Upper lobe of left lung (tissue), 6 donors: Measurements from ENCODE around the gene PARVB. TPM values are rescaled to one million over a fixed set of nuclear protein-coding genes. Genes with fewer than 3 reads are reported as not detected.

Experiments
- ATAC-seq, 2 donors: fragments of 200-7000 bp; cut with Tn5 transposase; one replicate each; pipeline ENCODE4 v1.9.1; 2022; ENCODE audit warnings: mild to moderate bottlenecking in 2 of 2, moderate library complexity in 2 of 2; ENCODE audit not compliant: low FRiP score in 2 of 2
- DNase-seq, 2 donors: peaks; one replicate each; pipeline ENCODE4 v3.0.0-alpha.2; 2019 to 2020
- H3K27ac ChIP-seq, 4 donors: fragments of 200-600 bp; sonication (generic); one replicate each; pipeline ENCODE4 v1.5.1; 2016 to 2019
- H3K27me3 ChIP-seq, 4 donors: fragments of 200-600 bp; sonication (generic); one replicate each; pipeline ENCODE4 v1.5.1; 2017 to 2019
- H3K36me3 ChIP-seq, 4 donors: fragments of 200-600 bp; sonication (generic); one replicate each; pipeline ENCODE4 v1.5.1; 2016 to 2019
- H3K4me1 ChIP-seq, 4 donors: fragments of 200-600 bp; sonication (generic); one replicate each; pipeline ENCODE4 v1.5.1; 2018 to 2019
- H3K4me3 ChIP-seq, 4 donors: fragments of 200-600 bp; sonication (generic); one replicate each; pipeline ENCODE4 v1.5.1; 2017 to 2019; ENCODE audit warnings: mild to moderate bottlenecking in 2 of 4, moderate library complexity in 1 of 4
- H3K9me3 ChIP-seq, 4 donors: fragments of 200-600 bp; sonication (generic); one replicate each; pipeline ENCODE4 v1.5.1; 2018 to 2019
- CTCF ChIP-seq, 6 experiments: fragments of 450-650 bp in 4 of 6; fragments of 200-600 bp in 2 of 6; sonication (generic) in 2 of 6; IDR thresholded peaks; one replicate each; pipeline ENCODE4 v1.5.1; 2016 to 2019; ENCODE audit warnings: antibody characterized with exemption in 6 of 6
- EP300 ChIP-seq, 4 donors: sonication (generic); formaldehyde crosslinking; IDR thresholded peaks; one replicate each; pipeline ENCODE4 v1.5.1; 2017; ENCODE audit warnings: antibody characterized with exemption in 4 of 4, control low read depth in 2 of 4
- POLR2A ChIP-seq, 4 donors: fragments of 450-650 bp; IDR thresholded peaks; one replicate each; pipeline ENCODE4 v1.5.1; 2016 to 2017; ENCODE audit warnings: antibody characterized with exemption in 4 of 4, mild to moderate bottlenecking in 2 of 4
- POLR2AphosphoS5 ChIP-seq, 2 donors: sonication (generic); formaldehyde crosslinking; IDR thresholded peaks; one replicate each; pipeline ENCODE4 v1.5.1; 2017; ENCODE audit warnings: antibody characterized with exemption in 2 of 2
- WGBS, 2 donors: methylation state at CpG; one replicate each; pipeline ENCODE4 v1.1.5; 2017 to 2018; 5-methylcytosine and 5-hydroxymethylcytosine counted together
- total RNA-seq, 6 donors: library from RNA; depleted of rRNA in 4 of 6; stranded (reverse); fragments of >200 nt in 4 of 6; gene quantifications; one replicate each; pipeline versions ENCODE4 v1.1.0 to v1.2.1, GENCODE V29; 2016 to 2021
- donor health status: DM: no; HTN: no; CAD: no; lungs with moderate emphysema.
- donor health status: DM: no; HTN: yes; CAD: no; lungs with severe emphysema.

The PARVB gene
- total RNA-seq, 6 donors from 2014 or later = 14.5 to 56.1 (median 37.0) TPM

GRCh38 chr22:44186121-44186510 lies 162.0 kb downstream of the PARVB start:
- Histone ChIP-seq H3K9me3 (no peaks in the 10 kb centered on the region), H3K27ac (no peak overlapping the region), H3K4me3 (no peak overlapping the region), H3K4me1 (peaks cover 0 to 12% (median 3%) of the 10 kb centered on the region in 4 donors), H3K27me3 (no peaks in the 10 kb centered on the region), H3K36me3 (no peaks in the 10 kb centered on the region)
- DNase-seq (no peak), ATAC-seq (no peak)
- 86 to 87% methylated on average over 8 of the region's 8 CpGs for WGBS, 2 donors
- no peak for TF ChIP-seq POLR2AphosphoS5 (IDR thresholded peaks at IDR 0.05)
- TF ChIP-seq POLR2A (IDR thresholded peaks at IDR 0.05) = no peak
- no peak for TF ChIP-seq EP300 (IDR thresholded peaks at IDR 0.05)
- no peak for TF ChIP-seq CTCF (IDR thresholded peaks at IDR 0.05)

- no peak overlapping the region for H3K27ac ChIP-seq
- TF ChIP-seq POLR2AphosphoS5 (IDR thresholded peaks at IDR 0.05) (no peak), POLR2A (IDR thresholded peaks at IDR 0.05) (no peak), EP300 (IDR thresholded peaks at IDR 0.05) (no peak), CTCF (IDR thresholded peaks at IDR 0.05) (no peak)
- DNase-seq (no peak), ATAC-seq (no peak)
- no peak overlapping the region for H3K4me3 ChIP-seq
- no peaks in the 10 kb centered on the region for H3K36me3 ChIP-seq
- 67 to 79% methylated on average over 1 to 4 of the region's 4 CpGs for WGBS, 2 donors
- peaks cover 0 to 12% (median 3%) of the 10 kb centered on the region in 4 donors for H3K4me1 ChIP-seq
- no peaks in the 10 kb centered on the region for H3K27me3 ChIP-seq
- no peaks in the 10 kb centered on the region for H3K9me3 ChIP-seq
These were observed 162.6 kb downstream of the PARVB start for GRCh38 chr22:44186737-44187136.

GRCh38 chr22:44187652-44188230 lies 163.6 kb downstream of the PARVB start:
- no peak for ATAC-seq
- Histone ChIP-seq H3K36me3 (no peaks in the 10 kb centered on the region), H3K27ac (no peak overlapping the region), H3K4me3 (no peak overlapping the region), H3K4me1 (peaks cover 0 to 7% (median 3%) of the 10 kb centered on the region in 4 donors), H3K9me3 (no peaks in the 10 kb centered on the region), H3K27me3 (no peaks in the 10 kb centered on the region)
- TF ChIP-seq POLR2AphosphoS5 (IDR thresholded peaks at IDR 0.05) (no peak), EP300 (IDR thresholded peaks at IDR 0.05) (no peak), CTCF (IDR thresholded peaks at IDR 0.05) (no peak), POLR2A (IDR thresholded peaks at IDR 0.05) (no peak)
- DNase-seq = peak in 1 of 2 donors; percentile 27
- 93% methylated on average over 6 to 12 of the region's 12 CpGs for WGBS, 2 donors

GRCh38 chr22:44188316-44188715 lies 164.2 kb downstream of the PARVB start:
- WGBS, 2 donors = 81 to 90% methylated on average over 6 to 8 of the region's 8 CpGs

More at GRCh38 chr22:44188316-44188715, 164.2 kb downstream of the PARVB start:
- Histone ChIP-seq H3K36me3 (no peaks in the 10 kb centered on the region), H3K27me3 (no peaks in the 10 kb centered on the region), H3K4me1 (peaks cover 0 to 5% (median under 1%) of the 10 kb centered on the region in 4 donors), H3K9me3 (no peaks in the 10 kb centered on the region), H3K27ac (no peak overlapping the region), H3K4me3 (no peak overlapping the region)
- DNase-seq = no peak
- TF ChIP-seq EP300 (IDR thresholded peaks at IDR 0.05) (no peak), POLR2A (IDR thresholded peaks at IDR 0.05) (no peak), CTCF (IDR thresholded peaks at IDR 0.05) (no peak), POLR2AphosphoS5 (IDR thresholded peaks at IDR 0.05) (no peak)
- no peak for ATAC-seq
